H9 (cell line): Measurements from ENCODE around the gene TFAM. TPM values are rescaled to one million over a fixed set of nuclear protein-coding genes. Genes with fewer than 3 reads are reported as not detected.

Experiments
- DNase-seq: peaks from one replicate; pipeline ENCODE4 v3.0.0-alpha.2; 2017
- H2AFZ ChIP-seq: one replicate; pipeline ENCODE4 v1.6.1; 2013; ENCODE audit warnings: mild to moderate bottlenecking, low read length, control low read depth, moderate library complexity
- H2AK5ac ChIP-seq: 2 replicates; pipeline ENCODE4 v1.6.1; 2013; ENCODE audit warnings: low read length, control low read depth, mixed read lengths; ENCODE audit not compliant: insufficient read length
- H2BK120ac ChIP-seq: one replicate; pipeline ENCODE4 v1.6.1; 2013; ENCODE audit warnings: low read depth, mild to moderate bottlenecking, low read length, control low read depth, inconsistent platforms; ENCODE audit not compliant: poor library complexity, severe bottlenecking
- H2BK12ac ChIP-seq: 2 replicates; pipeline ENCODE4 v1.6.1; 2013; ENCODE audit warnings: low read length, control low read depth, mixed read lengths, low read depth; ENCODE audit not compliant: insufficient read length
- H2BK15ac ChIP-seq: 2 replicates; pipeline ENCODE4 v1.6.1; 2013; ENCODE audit warnings: low read depth, low read length, control low read depth
- H2BK20ac ChIP-seq: one replicate; pipeline ENCODE4 v1.6.1; 2013; ENCODE audit warnings: low read depth, mild to moderate bottlenecking, low read length, control low read depth, inconsistent platforms; ENCODE audit not compliant: poor library complexity, severe bottlenecking
- H2BK5ac ChIP-seq: 2 replicates; pipeline ENCODE4 v1.6.1; 2013; ENCODE audit warnings: low read length, control low read depth, mixed read lengths; ENCODE audit not compliant: insufficient read length
- H3K14ac ChIP-seq: 2 replicates; pipeline ENCODE4 v1.6.1; 2013; ENCODE audit warnings: low read length, control low read depth; ENCODE audit not compliant: insufficient read depth
- H3K18ac ChIP-seq: 2 replicates; pipeline ENCODE4 v1.6.1; 2013; ENCODE audit warnings: low read depth, mild to moderate bottlenecking, mixed read lengths, low read length, control low read depth; ENCODE audit not compliant: insufficient read length
- H3K23ac ChIP-seq: 2 replicates; pipeline ENCODE4 v1.6.1; 2013; ENCODE audit warnings: low read length, control low read depth, mixed read lengths, low read depth; ENCODE audit not compliant: insufficient read length
- H3K23me2 ChIP-seq: 2 replicates; pipeline ENCODE4 v1.6.1; 2013; ENCODE audit warnings: low read depth, mild to moderate bottlenecking, mixed read lengths, low read length, control low read depth; ENCODE audit not compliant: insufficient read length, poor library complexity, severe bottlenecking
- H3K27ac ChIP-seq: 2 replicates; pipeline ENCODE4 v1.5.1; 2013; ENCODE audit warnings: low read length, control low read depth, mixed read lengths, low read depth; ENCODE audit not compliant: insufficient read length
- H3K27me3 ChIP-seq: 2 replicates; pipeline ENCODE4 v1.6.1; 2013; ENCODE audit warnings: low read length, control low read depth, inconsistent platforms; ENCODE audit not compliant: insufficient read depth
- H3K4ac ChIP-seq: 2 replicates; pipeline ENCODE4 v1.6.1; 2013; ENCODE audit warnings: low read depth, mild to moderate bottlenecking, control low read depth, inconsistent platforms, low read length, moderate library complexity
- H3K4me1 ChIP-seq: 2 replicates; pipeline ENCODE4 v1.6.1; 2013; ENCODE audit warnings: low read length, control low read depth, inconsistent platforms; ENCODE audit not compliant: insufficient read depth
- H3K4me2 ChIP-seq: 2 replicates; pipeline ENCODE4 v1.6.1; 2013; ENCODE audit warnings: low read length, control low read depth, mixed read lengths; ENCODE audit not compliant: insufficient read length, insufficient read depth
- H3K56ac ChIP-seq: 2 replicates; pipeline ENCODE4 v1.6.1; 2013; ENCODE audit warnings: low read depth, mild to moderate bottlenecking, mixed read lengths, low read length, control low read depth; ENCODE audit not compliant: insufficient read length
- H3K79me1 ChIP-seq: 2 replicates; pipeline ENCODE4 v1.6.1; 2013; ENCODE audit warnings: low read depth, mild to moderate bottlenecking, moderate library complexity, low read length, control low read depth, inconsistent platforms; ENCODE audit not compliant: insufficient read depth, poor library complexity, severe bottlenecking
- H3K79me2 ChIP-seq: 2 replicates; pipeline ENCODE4 v1.6.1; 2013; ENCODE audit warnings: low read length, control low read depth, inconsistent platforms; ENCODE audit not compliant: insufficient read depth
- H3K9ac ChIP-seq: 2 replicates; pipeline ENCODE4 v1.6.1; 2013; ENCODE audit warnings: low read length, control low read depth, mixed read lengths; ENCODE audit not compliant: insufficient read length; ENCODE audit errors: extremely low read depth
- H3K9me3 ChIP-seq: one replicate; pipeline ENCODE4 v1.6.1; 2013; ENCODE audit warnings: low read depth, low read length, inconsistent platforms; ENCODE audit not compliant: control insufficient read depth
- H3T11ph ChIP-seq: one replicate; pipeline ENCODE4 v1.6.1; 2013; ENCODE audit warnings: mild to moderate bottlenecking, low read length, control low read depth, inconsistent platforms
- H4K20me1 ChIP-seq: one replicate; pipeline ENCODE4 v1.6.1; 2013; ENCODE audit not compliant: control insufficient read depth, insufficient read length, insufficient read depth
- H4K5ac ChIP-seq: 2 replicates; pipeline ENCODE4 v1.6.1; 2013; ENCODE audit warnings: low read depth, mild to moderate bottlenecking, mixed read lengths, low read length, control low read depth; ENCODE audit not compliant: insufficient read length
- H4K8ac ChIP-seq: replicated peaks from 2 replicates; pipeline ENCODE4 v1.6.1; 2013; ENCODE audit warnings: low read length, control low read depth, mixed read lengths, low read depth; ENCODE audit not compliant: insufficient read length
- H4K91ac ChIP-seq: 2 replicates; pipeline ENCODE4 v1.6.1; 2013; ENCODE audit warnings: low read depth, mild to moderate bottlenecking, moderate library complexity, mixed read lengths, low read length, control low read depth; ENCODE audit not compliant: insufficient read length
- H3K27ac Mint-ChIP-seq, 3 experiments: 2 replicates in 2 of 3; 3 replicates in 1 of 3; pipeline ENCODE4 v1.8.0; 2020 to 2021; ENCODE audit warnings: mixed read lengths in 3 of 3, mild to moderate bottlenecking in 1 of 3, moderate library complexity in 1 of 3
- H3K27me3 Mint-ChIP-seq: 2 replicates; pipeline ENCODE4 v1.8.0; 2021; ENCODE audit warnings: low read depth, mild to moderate bottlenecking, moderate library complexity, mixed read lengths
- H3K36me3 Mint-ChIP-seq, 3 experiments: 2 replicates in 2 of 3; 3 replicates in 1 of 3; pipeline ENCODE4 v1.8.0; 2020 to 2021; ENCODE audit warnings: low read depth in 3 of 3, mixed read lengths in 3 of 3; ENCODE audit not compliant: insufficient read depth in 1 of 3
- H3K4me1 Mint-ChIP-seq, 2 experiments: 2 replicates each; pipeline ENCODE4 v1.8.0; 2020; ENCODE audit warnings: mixed read lengths in 2 of 2
- H3K4me3 Mint-ChIP-seq, 2 experiments: 2 replicates in 1 of 2; 3 replicates in 1 of 2; pipeline ENCODE4 v1.8.0; 2020 to 2021; ENCODE audit warnings: mild to moderate bottlenecking in 2 of 2, mixed read lengths in 2 of 2, moderate library complexity in 1 of 2
- H3K9me3 Mint-ChIP-seq, 2 experiments: 2 replicates in 1 of 2; 3 replicates in 1 of 2; pipeline ENCODE4 v1.8.0; 2020; ENCODE audit warnings: mild to moderate bottlenecking in 2 of 2, mixed read lengths in 2 of 2, moderate library complexity in 1 of 2
- CTCF ChIP-seq: fragments of 200-600 bp; sonication (generic); conservative IDR thresholded peaks from 3 replicates; pipeline ENCODE4 v1.8.0; 2021; ENCODE audit warnings: antibody characterized with exemption, mild to moderate bottlenecking
- WGBS: extraction: QIAGEN DNeasy Blood & Tissue Kit; methylation state at CpG from one replicate; pipeline ENCODE4 v1.1.7; 2013; ENCODE audit warnings: missing lambda C conversion rate, low lambda C conversion rate, mixed read lengths; ENCODE audit not compliant: insufficient read length; ENCODE audit errors: extremely low coverage; 5-methylcytosine and 5-hydroxymethylcytosine counted together
- total RNA-seq: library from RNA; stranded (reverse); gene quantifications from 2 replicates; pipeline ENCODE4 v1.2.1, GENCODE V29; 2021

TFAM gene
- total RNA-seq, 1 experiment from 2014 or later, result 144 TPM

- TF ChIP-seq CTCF, result no peak
- Histone ChIP-seq H4K8ac (no peak overlapping the region), H2BK20ac (no peak overlapping the region), H4K20me1 (no peaks in the 10 kb centered on the region), H3K18ac (no peak overlapping the region), H3K4me2 (no peak overlapping the region), H2BK5ac (no peak overlapping the region), H2BK120ac (no peak overlapping the region), H3K56ac (no peak overlapping the region), H3K79me1 (no peaks in the 10 kb centered on the region), H2BK12ac (no peak overlapping the region), H3K27ac (no peak overlapping the region), H2BK15ac (no peak overlapping the region), H3K4ac (no peak overlapping the region), H3K23me2 (no peaks in the 10 kb centered on the region), H3K27me3 (no peaks in the 10 kb centered on the region), H3K9me3 (no peaks in the 10 kb centered on the region), H3K4me1 (peaks cover 5% of the 10 kb centered on the region; the same call in 1 of the 2 replicates), H4K5ac (no peak overlapping the region), H3K23ac (no peak overlapping the region), H2AFZ (no peak overlapping the region), H3T11ph (no peak overlapping the region), H4K91ac (no peak overlapping the region), H3K79me2 (no peaks in the 10 kb centered on the region), H2AK5ac (no peak overlapping the region), H3K14ac (no peak overlapping the region), H3K9ac (no peak overlapping the region)
- H3K4me3 Mint-ChIP-seq, result no peak overlapping the region; a peak in 1 of 5 replicates
- no peak for DNase-seq
- WGBS, result no CpG with 5 or more reads among the region's 2 CpGs
- H3K36me3 Mint-ChIP-seq, result peaks cover 4% of the 10 kb centered on the region in 3 experiments; a peak in 6 of 7 replicates
- peak overlapping the region in 2 of 3 experiments; percentile 60 to 80; a peak in 3 of 7 replicates for H3K27ac Mint-ChIP-seq
- H3K27me3 Mint-ChIP-seq, result no peaks in the 10 kb centered on the region
- H3K4me1 Mint-ChIP-seq, result peaks cover 12 to 13% of the 10 kb centered on the region in 2 experiments
- H3K9me3 Mint-ChIP-seq, result peaks cover 7 to 8% of the 10 kb centered on the region in 2 experiments; a peak in 4 of 5 replicates
These were observed 46.7 kb downstream of the TFAM start for GRCh38 chr10:58431903-58432302.
